ENCODE measurements around the gene C1orf226. TPM values are rescaled to one million over a fixed set of nuclear protein-coding genes. Genes with fewer than 3 reads are reported as not detected.
"Not testable (repeated sequence)": the region's sequence is repeated elsewhere in the genome, so short reads cannot be mapped to it uniquely, and the experiment has no call there.

The C1orf226 gene
- total and polyA plus RNA-seq, 2 experiments from 2014 or later = 2.8 to 6.6 TPM

DNA sequence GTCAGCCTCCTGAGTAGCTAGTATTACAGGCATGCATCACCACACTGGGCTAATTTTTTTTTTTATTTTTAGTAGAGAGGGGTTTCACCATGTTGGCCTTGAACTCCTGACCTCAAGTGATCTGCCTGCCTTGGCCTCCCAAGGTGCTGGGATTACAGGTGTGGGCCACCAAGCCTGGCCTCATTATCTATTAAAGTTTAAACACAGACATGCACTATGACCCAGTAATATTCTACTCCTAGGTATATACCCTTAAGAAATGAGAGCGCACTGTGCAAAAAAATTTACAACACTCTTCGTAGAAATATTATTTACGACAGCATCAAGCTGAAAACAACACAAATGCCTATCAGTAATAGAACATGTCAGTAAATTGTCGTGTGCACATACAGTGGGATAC lies 49.1 kb downstream of the C1orf226 start:
- H3K4me2 ChIP-seq = no peak overlapping the region
- no peaks in the 10 kb centered on the region for H4K20me1 ChIP-seq (ENCODE audit: insufficient read depth, poor library complexity, severe bottlenecking)
- no peak for TF ChIP-seq EZH2phosphoT487 (IDR thresholded peaks at IDR 0.05; ENCODE audit: low read depth, severe bottlenecking, unreplicated experiment)
- TF ChIP-seq EZH2 (IDR thresholded peaks at IDR 0.05; ENCODE audit: borderline replicate concordance) = no peak
- TF ChIP-seq, protein P1, sequence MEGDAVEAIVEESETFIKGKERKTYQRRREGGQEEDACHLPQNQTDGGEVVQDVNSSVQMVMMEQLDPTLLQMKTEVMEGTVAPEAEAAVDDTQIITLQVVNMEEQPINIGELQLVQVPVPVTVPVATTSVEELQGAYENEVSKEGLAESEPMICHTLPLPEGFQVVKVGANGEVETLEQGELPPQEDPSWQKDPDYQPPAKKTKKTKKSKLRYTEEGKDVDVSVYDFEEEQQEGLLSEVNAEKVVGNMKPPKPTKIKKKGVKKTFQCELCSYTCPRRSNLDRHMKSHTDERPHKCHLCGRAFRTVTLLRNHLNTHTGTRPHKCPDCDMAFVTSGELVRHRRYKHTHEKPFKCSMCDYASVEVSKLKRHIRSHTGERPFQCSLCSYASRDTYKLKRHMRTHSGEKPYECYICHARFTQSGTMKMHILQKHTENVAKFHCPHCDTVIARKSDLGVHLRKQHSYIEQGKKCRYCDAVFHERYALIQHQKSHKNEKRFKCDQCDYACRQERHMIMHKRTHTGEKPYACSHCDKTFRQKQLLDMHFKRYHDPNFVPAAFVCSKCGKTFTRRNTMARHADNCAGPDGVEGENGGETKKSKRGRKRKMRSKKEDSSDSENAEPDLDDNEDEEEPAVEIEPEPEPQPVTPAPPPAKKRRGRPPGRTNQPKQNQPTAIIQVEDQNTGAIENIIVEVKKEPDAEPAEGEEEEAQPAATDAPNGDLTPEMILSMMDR (IDR thresholded peaks at IDR 0.05; ENCODE audit: poor library complexity) = no peak
- no peaks in the 10 kb centered on the region for H3K79me2 ChIP-seq
- H3K9me3 ChIP-seq (ENCODE audit: low read depth) = no peaks in the 10 kb centered on the region
- no peaks in the 10 kb centered on the region for H3K4me1 ChIP-seq (ENCODE audit: insufficient read depth)
- H3K27me3 ChIP-seq = no peaks in the 10 kb centered on the region
- 80% methylated on average over 4 of the region's 4 CpGs for WGBS (ENCODE audit: low lambda C conversion rate, missing lambda C conversion rate)
- DNase-seq (ENCODE audit: low spot score) = no peak
- H3K27ac ChIP-seq = no peak overlapping the region
- no peak overlapping the region for H3K4me3 ChIP-seq
- H3K36me3 ChIP-seq (replicated peaks; ENCODE audit: insufficient read depth, low read depth) = no peaks in the 10 kb centered on the region
- H3K9me2 ChIP-seq (replicated peaks; ENCODE audit: insufficient read depth) = no peaks in the 10 kb centered on the region
- no peak overlapping the region for H2AFZ ChIP-seq

DNA sequence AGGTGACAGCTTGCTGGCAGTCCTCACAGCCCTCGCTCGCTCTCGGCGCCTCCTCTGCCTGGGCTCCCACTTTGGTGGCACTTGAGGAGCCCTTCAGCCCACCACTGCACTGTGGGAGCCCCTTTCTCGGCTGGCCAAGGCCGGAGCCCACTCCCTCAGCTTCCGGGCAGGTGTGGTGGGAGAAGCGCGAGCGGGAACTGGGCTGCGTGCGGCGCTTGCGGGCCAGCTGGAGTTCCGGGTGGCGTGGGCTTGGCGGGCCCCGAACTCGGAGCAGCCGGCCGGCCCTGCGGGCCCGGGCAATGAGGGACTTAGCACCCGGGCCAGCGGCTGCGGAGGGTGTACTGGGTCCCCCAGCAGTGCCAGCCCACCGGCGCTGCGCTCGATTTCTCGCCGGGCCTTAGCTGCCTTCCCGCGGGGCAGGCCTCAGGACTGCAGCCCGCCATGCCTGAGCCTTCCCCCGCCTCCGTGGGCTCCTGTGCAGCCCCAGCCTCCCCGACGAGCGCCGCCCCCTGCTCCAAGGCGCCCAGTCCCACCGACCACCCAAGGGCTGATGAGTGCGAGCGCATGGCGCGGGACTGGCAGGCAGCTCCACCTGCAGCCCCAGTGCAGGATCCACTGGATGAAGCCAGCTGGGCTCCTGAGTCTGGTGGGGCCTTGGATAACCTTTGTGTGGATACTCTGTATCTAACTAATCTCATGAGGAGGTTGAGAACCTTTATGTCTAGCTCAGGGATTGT lies 51.6 kb downstream of the C1orf226 start:
- H3K27me3 ChIP-seq; H4K20me1 ChIP-seq (ENCODE audit: insufficient read depth, poor library complexity, severe bottlenecking); H3K27ac ChIP-seq; H3K36me3 ChIP-seq (replicated peaks; ENCODE audit: insufficient read depth, low read depth); H3K9me3 ChIP-seq (ENCODE audit: low read depth); H3K4me3 ChIP-seq; DNase-seq (ENCODE audit: low spot score); H3K4me1 ChIP-seq (ENCODE audit: insufficient read depth); H3K4me2 ChIP-seq; H2AFZ ChIP-seq; H3K79me2 ChIP-seq; H3K9me2 ChIP-seq (replicated peaks; ENCODE audit: insufficient read depth): not testable (repeated sequence)
- 98% methylated on average over 23 of the region's 47 CpGs for WGBS (ENCODE audit: low lambda C conversion rate, missing lambda C conversion rate)

MicroRNA genes within 50 kb of the gene (microRNA counts, 767-probe panel; counts per million panel counts)
- microRNA hsa-miR-556-3p (not detected), microRNA hsa-miR-556-5p (not detected)

Small RNAs within 50 kb of the gene (microRNA-seq; reads per million reads assigned to microRNA genes)
- 10.3 reads per million, percentile 24 among the genes with 10 or more reads in this experiment for gene MIR556

Small RNAs within 50 kb of the gene (small RNA-seq; reads per million reads assigned to genes)
- gene MIR556 (0.09 reads per million), gene RNA5SP61 (not detected)

Other genes with a start within 250 kb of the C1orf226 start
- gene SPATA46, start 4.9 kb upstream of the C1orf226 start, total RNA-seq = not detected in 2 replicates
- gene SPATA46, start 4.9 kb upstream of the C1orf226 start, polyA plus RNA-seq = not detected in 2 replicates
- not detected in 2 replicates for gene SH2D1B, start 30.4 kb downstream of the C1orf226 start, total RNA-seq
- gene SH2D1B, start 30.4 kb downstream of the C1orf226 start, polyA plus RNA-seq = not detected in 2 replicates
- gene UHMK1, start 116.1 kb downstream of the C1orf226 start, total RNA-seq = 54.6 and 55.4 TPM in 2 replicates
- 8.0 and 11.3 TPM in 2 replicates for gene UHMK1, start 116.1 kb downstream of the C1orf226 start, polyA plus RNA-seq
- 59.3 and 65.2 TPM in 2 replicates for gene UAP1, start 180.0 kb downstream of the C1orf226 start, total RNA-seq
- gene UAP1, start 180.0 kb downstream of the C1orf226 start, polyA plus RNA-seq = 52.3 and 57.4 TPM in 2 replicates

Measured in hepatocyte (in vitro differentiated cells).